GM12864 (cell line): ENCODE measurements around the gene PRR15L.

Experiments
- DNase-seq: peaks from one replicate; pipeline ENCODE4 v3.0.0-alpha.2; 2011; ENCODE audit warnings: low read depth
- H3K4me3 ChIP-seq: 2 replicates; pipeline ENCODE4 v1.5.1; 2011; ENCODE audit warnings: mild to moderate bottlenecking, low read depth, low read length, control low read depth
- TF ChIP-seq, protein P1 (sequence below): IDR thresholded peaks from 2 replicates; pipeline ENCODE4 v1.5.1; 2011; ENCODE audit warnings: low read depth, mild to moderate bottlenecking, moderate library complexity, low read length, control low read depth, inconsistent platforms; ENCODE audit errors: missing control alignments

PRR15L gene

DNA sequence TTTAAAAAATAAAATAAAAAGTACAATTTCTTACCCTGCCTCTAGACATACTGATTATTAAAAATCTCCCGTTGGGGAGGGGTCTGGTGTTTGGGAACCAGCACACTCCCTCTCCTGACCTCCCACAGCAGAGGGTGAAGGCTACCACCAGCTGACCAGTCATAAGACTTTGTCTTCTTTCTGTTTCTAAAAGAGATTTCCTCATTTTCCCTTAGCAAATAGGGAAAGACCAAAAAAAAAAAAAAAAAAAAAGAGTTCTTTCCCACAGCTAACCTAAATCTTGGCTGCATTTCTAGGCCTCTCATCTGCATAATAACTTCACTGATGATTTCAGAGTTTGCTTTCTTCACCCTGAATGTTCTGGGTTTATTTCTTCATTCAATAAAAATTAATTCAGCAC is 43.5 kb upstream of the PRR15L start:
- H3K4me3 ChIP-seq = no peak overlapping the region
- TF ChIP-seq, protein P1, sequence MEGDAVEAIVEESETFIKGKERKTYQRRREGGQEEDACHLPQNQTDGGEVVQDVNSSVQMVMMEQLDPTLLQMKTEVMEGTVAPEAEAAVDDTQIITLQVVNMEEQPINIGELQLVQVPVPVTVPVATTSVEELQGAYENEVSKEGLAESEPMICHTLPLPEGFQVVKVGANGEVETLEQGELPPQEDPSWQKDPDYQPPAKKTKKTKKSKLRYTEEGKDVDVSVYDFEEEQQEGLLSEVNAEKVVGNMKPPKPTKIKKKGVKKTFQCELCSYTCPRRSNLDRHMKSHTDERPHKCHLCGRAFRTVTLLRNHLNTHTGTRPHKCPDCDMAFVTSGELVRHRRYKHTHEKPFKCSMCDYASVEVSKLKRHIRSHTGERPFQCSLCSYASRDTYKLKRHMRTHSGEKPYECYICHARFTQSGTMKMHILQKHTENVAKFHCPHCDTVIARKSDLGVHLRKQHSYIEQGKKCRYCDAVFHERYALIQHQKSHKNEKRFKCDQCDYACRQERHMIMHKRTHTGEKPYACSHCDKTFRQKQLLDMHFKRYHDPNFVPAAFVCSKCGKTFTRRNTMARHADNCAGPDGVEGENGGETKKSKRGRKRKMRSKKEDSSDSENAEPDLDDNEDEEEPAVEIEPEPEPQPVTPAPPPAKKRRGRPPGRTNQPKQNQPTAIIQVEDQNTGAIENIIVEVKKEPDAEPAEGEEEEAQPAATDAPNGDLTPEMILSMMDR = no peak
- DNase-seq = no peak

DNA sequence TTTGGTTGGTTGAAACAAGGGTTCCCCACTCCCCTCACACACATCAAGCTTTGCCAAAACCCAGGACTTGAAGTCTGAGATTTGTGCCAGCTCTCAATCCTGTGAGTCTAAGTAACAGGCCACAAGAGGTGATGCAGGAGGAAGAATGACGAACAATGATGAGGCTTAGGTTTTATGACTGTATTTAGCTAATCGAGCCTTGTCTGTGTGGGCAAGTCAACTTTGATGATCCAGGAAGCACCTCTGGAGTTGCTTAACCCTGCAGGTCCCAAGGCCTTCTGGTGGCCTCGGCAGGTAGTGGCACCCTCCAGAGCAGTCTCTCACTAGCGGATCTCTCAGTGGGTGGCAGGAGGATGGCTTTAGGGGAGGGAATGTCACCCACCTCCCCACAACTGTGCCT is 41.9 kb upstream of the PRR15L start:
- TF ChIP-seq, protein P1 = no peak
- H3K4me3 ChIP-seq = no peak overlapping the region
- no peak for DNase-seq

DNA sequence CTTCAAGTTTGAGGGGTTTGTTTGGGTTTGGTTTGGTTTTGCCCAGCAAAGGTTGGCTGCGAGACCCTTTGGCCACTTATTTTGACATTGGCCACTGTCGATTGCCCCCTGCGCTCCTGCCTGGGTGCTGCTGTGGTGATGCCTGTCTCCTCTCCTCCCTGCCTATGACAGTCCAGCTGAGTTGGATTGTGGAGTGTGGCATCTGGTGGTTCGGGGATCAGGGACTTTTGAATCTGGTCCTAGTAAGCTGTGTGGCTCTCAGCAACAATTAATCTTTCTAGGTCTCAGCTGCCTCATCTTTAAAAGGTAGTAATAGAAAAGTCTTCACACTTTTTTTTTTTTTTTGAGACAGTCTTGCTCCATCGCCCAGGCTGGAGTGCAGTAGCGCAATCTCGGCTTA is 40.4 kb upstream of the PRR15L start:
- H3K4me3 ChIP-seq = no peak overlapping the region
- DNase-seq = no peak
- TF ChIP-seq, protein P1 = no peak

DNA sequence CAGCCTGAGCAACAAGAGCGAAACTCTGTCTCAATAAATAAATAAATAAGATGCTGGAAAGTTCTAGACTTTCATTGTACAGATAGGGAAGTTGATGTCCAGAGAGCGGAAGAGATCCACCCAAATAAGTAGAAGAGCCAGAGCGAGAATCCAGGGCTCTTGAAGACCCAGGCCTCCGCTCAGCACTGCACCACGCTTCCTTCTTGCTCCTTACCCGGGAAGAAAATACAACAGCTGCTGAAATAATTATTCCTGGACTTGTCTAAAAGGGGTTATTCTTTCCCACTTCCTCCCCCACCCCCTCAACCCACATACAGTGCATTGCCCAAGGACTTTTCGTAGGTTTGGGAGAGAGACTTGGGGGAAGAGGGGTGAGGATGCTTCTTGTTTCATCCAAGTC is 39.9 kb upstream of the PRR15L start:
- DNase-seq = no peak
- H3K4me3 ChIP-seq = no peak overlapping the region
- TF ChIP-seq, protein P1 = no peak

GRCh38 chr17:47996201-47996600 is 38.5 kb upstream of the PRR15L start:
- no peak overlapping the region for H3K4me3 ChIP-seq
- DNase-seq = no peak
- TF ChIP-seq, protein P1 = no peak

DNA sequence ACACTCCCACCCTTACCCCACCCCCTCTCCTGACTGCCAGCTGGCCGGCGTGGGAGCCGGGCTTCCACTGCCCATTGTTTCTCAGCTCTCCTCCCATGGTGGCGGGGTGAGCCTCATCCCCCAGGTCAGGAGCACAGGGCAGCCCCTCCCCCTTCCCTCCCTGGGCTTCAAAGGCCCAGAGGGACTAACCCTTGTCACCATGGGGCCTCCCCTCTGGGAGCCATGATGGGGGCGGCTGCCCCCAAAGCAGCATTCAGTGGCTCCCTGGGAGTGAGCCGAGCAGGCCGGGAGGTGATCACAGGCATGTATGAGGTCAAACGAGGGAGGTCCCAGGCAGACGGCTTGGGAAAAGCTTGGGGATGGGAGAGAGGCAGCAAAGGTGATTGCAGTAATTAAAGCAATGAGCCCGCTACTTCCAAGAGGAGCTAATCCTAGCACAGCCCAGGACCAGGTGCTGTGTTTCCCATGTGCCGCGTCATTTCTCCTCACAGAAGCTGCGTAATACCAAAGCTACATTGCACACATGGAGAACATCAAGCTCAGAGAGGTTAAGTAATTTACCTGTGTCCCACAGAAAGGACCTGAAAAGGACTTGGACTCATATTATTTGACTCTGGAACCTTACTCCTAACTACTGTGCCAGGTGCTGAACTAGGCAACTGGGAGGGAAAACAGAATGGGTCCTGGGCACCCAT is 37.7 kb upstream of the PRR15L start:
- H3K4me3 ChIP-seq = no peak overlapping the region
- no peak for DNase-seq
- TF ChIP-seq, protein P1 = no peak

GRCh38 chr17:47994724-47995123 is 37.0 kb upstream of the PRR15L start:
- TF ChIP-seq, protein P1 = no peak
- DNase-seq = no peak
- no peak overlapping the region for H3K4me3 ChIP-seq
